Heart right ventricle (tissue), 16 donors: ENCODE measurements around the gene TXK. TPM values are rescaled to one million over a fixed set of nuclear protein-coding genes. Genes with fewer than 3 reads are reported as not detected.
A peak's percentile ranks its signal among the peaks of the same experiment; 100 is the strongest.

Experiments used
- ATAC-seq, 8 donors: fragments of 200-7000 bp; cut with Tn5 transposase; one replicate each; pipeline ENCODE4 v1.9.1; 2020; ENCODE audit warnings: mild to moderate bottlenecking in 8 of 8, moderate library complexity in 8 of 8, moderate number of reproducible peaks in 1 of 8
- DNase-seq, 2 donors: peaks; one replicate each; pipeline ENCODE4 v3.0.0-alpha.2; 2020
- H3K27ac ChIP-seq, 10 donors: fragments of 200-600 bp; sonication (generic) in 2 of 10; one replicate each; pipeline versions ENCODE4 v1.5.0 to v1.8.0; 2020 to 2022; ENCODE audit warnings: mild to moderate bottlenecking in 3 of 10
- H3K27me3 ChIP-seq, 7 donors: fragments of 200-600 bp; one replicate each; pipeline ENCODE4 v1.8.0; 2021 to 2022; ENCODE audit warnings: mild to moderate bottlenecking in 2 of 7
- H3K36me3 ChIP-seq, 9 donors: fragments of 200-600 bp; sonication (generic) in 1 of 9; one replicate each; pipeline versions ENCODE4 v1.5.0 to v1.8.0; 2020 to 2022; ENCODE audit warnings: mild to moderate bottlenecking in 2 of 9
- H3K4me1 ChIP-seq, 9 donors: fragments of 200-600 bp; sonication (generic) in 1 of 9; one replicate each; pipeline versions ENCODE4 v1.5.0 to v1.8.0; 2020 to 2022; ENCODE audit warnings: mild to moderate bottlenecking in 4 of 9
- H3K4me3 ChIP-seq, 10 donors: fragments of 200-600 bp; sonication (generic) in 2 of 10; one replicate each; pipeline versions ENCODE4 v1.5.0 to v1.8.0; 2020 to 2022; ENCODE audit warnings: mild to moderate bottlenecking in 7 of 10, moderate library complexity in 2 of 10
- H3K9me3 ChIP-seq, 11 donors: fragments of 200-600 bp in 10 of 11; sonication (generic) in 2 of 11; one replicate each; pipeline versions ENCODE4 v1.5.0 to v1.8.0; 2013 to 2022; ENCODE audit warnings: mild to moderate bottlenecking in 2 of 11, control low read depth in 1 of 11, moderate library complexity in 1 of 11
- WGBS, 2 donors: extraction: QIAGEN DNeasy Blood & Tissue Kit; methylation state at CpG; one replicate each; pipeline ENCODE4 v1.1.7; 2013; ENCODE audit warnings: inconsistent platforms in 1 of 2; 5-methylcytosine and 5-hydroxymethylcytosine counted together
- intact Hi-C, 10 donors: fragments of 100-400 bp; cut with DNase I; formaldehyde crosslinking; loops; one replicate each; pipeline versions ENCODE4 v1.11.1 to v1.14.2; 2022
- polyA plus RNA-seq, 2 donors: library from polyadenylated mRNA; stranded (reverse); fragments of 200-250 nt; gene quantifications; one replicate each; pipeline ENCODE4 v1.2.3, GENCODE V29; 2013
- total RNA-seq, 10 donors: library from RNA; stranded (reverse); fragmentation: NEBNext Ultra II Directional in 3 of 10; extraction: Animal tissue kit (Norgen Biotek cat#: 25700) in 3 of 10; gene quantifications; one replicate each; pipeline versions ENCODE4 v1.2.1 to v1.2.4, GENCODE V29; 2021 to 2023
- TF ChIP-seq, protein P1 (sequence below), 9 donors: fragments of 200-600 bp; sonication (generic) in 2 of 9; IDR thresholded peaks; one replicate each; pipeline versions ENCODE4 v1.5.0 to v1.8.0; 2021 to 2022; ENCODE audit warnings: antibody characterized with exemption in 9 of 9, mild to moderate bottlenecking in 5 of 9, moderate library complexity in 1 of 9
- donor health status: Arrhythmogenic right ventricular cardiomyopathy.
- donor health status: ischemic (EF 13 %, LVEDD 7.1; RV severe dilation, severe dysfunction).
- donor health status: healthy with polysubstance abuse.
- donor health status: DM: no; HTN: yes; CAD: no.
- donor health status: DM: no; HTN: no; CAD: no.
- donor health status: ischemic (EF 25% LVEDD 6.9; RV normal size, moderate dysfunction).
- donor health status: ischemic (EF 25% LVEDD 5.7; RV mildly dilated, moderate dysfunction).
- donor health status: healthy.
- donor health status: DM: yes; HTN: yes; CAD: no.
- donor health status: Ischemic cardiomyopathy.
- donor health status: ischemic (EF 35%, LVEDD 5.7; RV mildly dilated, moderate dysfunction).
- donor health status: nonischemic (EF 11% LVEDD 7.7; RV severe dilation, severe dysfunction).
- donor health status: DM: yes; HTN: yes; CAD: no.
- donor health status: PGD.
- donor health status: ischemic (EF 29% LVEDD 5.4; RV normal size, mild dysfunction).
- donor health status: nonischemic (EF 23%, LVEDD 6.1; RV moderate dilation, normal function).

Gene TXK
- total and polyA plus RNA-seq, 12 donors, result 0.33 to 2.9 (median 0.85) TPM; not detected in 1

- Histone ChIP-seq H3K27ac (no peak overlapping the region), H3K27me3 (no peaks in the 10 kb centered on the region), H3K4me3 (no peak overlapping the region), H3K9me3 (peaks cover 0 to 35% (median 10%) of the 10 kb centered on the region in 11 donors), H3K4me1 (no peaks in the 10 kb centered on the region), H3K36me3 (peaks cover 0 to 32% (median 0%) of the 10 kb centered on the region in 9 donors)
- DNase-seq, result no peak
- intact Hi-C loops, result no loop called here
- TF ChIP-seq, protein P1, sequence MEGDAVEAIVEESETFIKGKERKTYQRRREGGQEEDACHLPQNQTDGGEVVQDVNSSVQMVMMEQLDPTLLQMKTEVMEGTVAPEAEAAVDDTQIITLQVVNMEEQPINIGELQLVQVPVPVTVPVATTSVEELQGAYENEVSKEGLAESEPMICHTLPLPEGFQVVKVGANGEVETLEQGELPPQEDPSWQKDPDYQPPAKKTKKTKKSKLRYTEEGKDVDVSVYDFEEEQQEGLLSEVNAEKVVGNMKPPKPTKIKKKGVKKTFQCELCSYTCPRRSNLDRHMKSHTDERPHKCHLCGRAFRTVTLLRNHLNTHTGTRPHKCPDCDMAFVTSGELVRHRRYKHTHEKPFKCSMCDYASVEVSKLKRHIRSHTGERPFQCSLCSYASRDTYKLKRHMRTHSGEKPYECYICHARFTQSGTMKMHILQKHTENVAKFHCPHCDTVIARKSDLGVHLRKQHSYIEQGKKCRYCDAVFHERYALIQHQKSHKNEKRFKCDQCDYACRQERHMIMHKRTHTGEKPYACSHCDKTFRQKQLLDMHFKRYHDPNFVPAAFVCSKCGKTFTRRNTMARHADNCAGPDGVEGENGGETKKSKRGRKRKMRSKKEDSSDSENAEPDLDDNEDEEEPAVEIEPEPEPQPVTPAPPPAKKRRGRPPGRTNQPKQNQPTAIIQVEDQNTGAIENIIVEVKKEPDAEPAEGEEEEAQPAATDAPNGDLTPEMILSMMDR (IDR thresholded peaks at IDR 0.05), result no peak
- ATAC-seq, result no peak
- 94 to 97% methylated on average over 1 of the region's 1 CpG for WGBS, 2 donors
These were observed 22.4 kb upstream of the TXK start for GRCh38 chr4:48156423-48156822.

- ATAC-seq, result no peak
- peaks cover 0 to 35% (median 10%) of the 10 kb centered on the region in 11 donors for H3K9me3 ChIP-seq
- H3K27ac ChIP-seq, result no peak overlapping the region
- intact Hi-C loops, result no loop called here
- no peaks in the 10 kb centered on the region for H3K27me3 ChIP-seq
- H3K4me3 ChIP-seq, result no peak overlapping the region
- peaks cover 0 to 7% (median 0%) of the 10 kb centered on the region in 9 donors for H3K4me1 ChIP-seq
- DNase-seq, result no peak
- TF ChIP-seq, protein P1 (IDR thresholded peaks at IDR 0.05), result no peak
- 75 to 79% methylated on average over 1 of the region's 1 CpG for WGBS, 2 donors
- H3K36me3 ChIP-seq, result peaks cover 0 to 34% (median 0%) of the 10 kb centered on the region in 9 donors
These were observed 19.9 kb upstream of the TXK start for GRCh38 chr4:48153791-48154550.

DNA sequence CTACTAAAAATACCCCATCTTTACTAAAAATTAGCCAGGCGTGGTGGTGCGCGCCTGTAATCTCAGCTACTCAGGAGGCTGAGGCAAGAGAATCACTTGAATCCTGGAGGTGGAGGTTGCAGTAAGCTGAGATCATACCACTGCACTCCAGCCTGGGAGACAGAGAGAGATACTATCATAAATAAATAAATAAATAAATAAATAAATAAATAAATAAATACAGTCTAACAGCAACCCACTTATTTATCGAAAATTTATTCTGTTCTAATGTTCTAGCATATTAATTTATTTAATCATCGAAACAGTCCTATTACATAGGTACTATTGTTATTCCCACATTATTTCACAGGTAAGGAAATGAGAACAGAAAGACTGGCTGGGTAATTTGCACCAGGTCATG, 18.2 kb upstream of the TXK start:
- 97 to 99% methylated on average over 5 of the region's 5 CpGs for WGBS, 2 donors
- H3K36me3 ChIP-seq, result peaks cover 0 to 49% (median 0%) of the 10 kb centered on the region in 9 donors
- H3K27me3 ChIP-seq, result no peaks in the 10 kb centered on the region
- no peak for DNase-seq
- H3K9me3 ChIP-seq, result peaks cover 0 to 35% (median 10%) of the 10 kb centered on the region in 11 donors
- H3K4me3 ChIP-seq, result no peak overlapping the region
- ATAC-seq, result no peak
- TF ChIP-seq, protein P1 (IDR thresholded peaks at IDR 0.05), result no peak
- intact Hi-C loops, result no loop called here
- peaks cover 0 to 7% (median 0%) of the 10 kb centered on the region in 9 donors for H3K4me1 ChIP-seq
- no peak overlapping the region for H3K27ac ChIP-seq

- DNase-seq (no peak), ATAC-seq (peak in 4 of 8 donors; percentile 29 to 41 (median 32))
- peaks cover 0 to 7% (median 0%) of the 10 kb centered on the region in 9 donors for H3K4me1 ChIP-seq
- 62 to 68% methylated on average over 3 of the region's 3 CpGs for WGBS, 2 donors
- TF ChIP-seq, protein P1 (IDR thresholded peaks at IDR 0.05), result no peak
- H3K27ac ChIP-seq, result no peak overlapping the region
- H3K9me3 ChIP-seq, result peaks cover 0 to 20% (median 10%) of the 10 kb centered on the region in 11 donors
- intact Hi-C loops, result loop anchor here in 1 of 10 donors (10.0 kb wide), 1 partner anchor 115 kb away; the partner anchor contains the start of gene TEC
- H3K4me3 ChIP-seq, result no peak overlapping the region
- no peaks in the 10 kb centered on the region for H3K27me3 ChIP-seq
- H3K36me3 ChIP-seq, result peaks cover 0 to 35% (median 3%) of the 10 kb centered on the region in 9 donors
These were observed 15.8 kb upstream of the TXK start for GRCh38 chr4:48149827-48150370.
